Ovary (tissue), 3 donors: Measurements from ENCODE around the gene KCND2.

Experiments
- CTCF ChIP-seq, 3 donors: fragments of 450-650 bp in 2 of 3; fragments of 200-600 bp in 1 of 3; IDR thresholded peaks; one replicate each; pipeline versions ENCODE4 v1.5.1 to v1.8.0; 2016 to 2022; ENCODE audit warnings: antibody characterized with exemption in 3 of 3, mild to moderate bottlenecking in 1 of 3
- EP300 ChIP-seq: sonication (generic); formaldehyde crosslinking; IDR thresholded peaks from one replicate; pipeline ENCODE4 v1.6.1; 2017; ENCODE audit warnings: antibody characterized with exemption
- POLR2A ChIP-seq: fragments of 450-650 bp; IDR thresholded peaks from one replicate; pipeline ENCODE4 v1.6.1; 2017; ENCODE audit warnings: antibody characterized with exemption, mild to moderate bottlenecking, moderate library complexity
- donor health status: DM: no; HTN: no; CAD: no.

GRCh38 chr7:120456699-120457098 is 183.7 kb downstream of the KCND2 start:
- TF ChIP-seq POLR2A (no peak), CTCF (IDR thresholded peaks at IDR 0.05) (no peak), EP300 (no peak)
